Stimulated activated CD8-positive, alpha-beta memory T cell treated with anti-CD3 and anti-CD28 coated beads, Interleukin-15, amount 100 ng/mL, for 24 hours (primary cell): ENCODE results near the gene RPLP2.

ENCODE experiments used
- DNase-seq: peaks from one replicate; pipeline ENCODE4 v3.0.0-alpha.2; 2020; ENCODE audit warnings: low read depth

The RPLP2 gene

DNA sequence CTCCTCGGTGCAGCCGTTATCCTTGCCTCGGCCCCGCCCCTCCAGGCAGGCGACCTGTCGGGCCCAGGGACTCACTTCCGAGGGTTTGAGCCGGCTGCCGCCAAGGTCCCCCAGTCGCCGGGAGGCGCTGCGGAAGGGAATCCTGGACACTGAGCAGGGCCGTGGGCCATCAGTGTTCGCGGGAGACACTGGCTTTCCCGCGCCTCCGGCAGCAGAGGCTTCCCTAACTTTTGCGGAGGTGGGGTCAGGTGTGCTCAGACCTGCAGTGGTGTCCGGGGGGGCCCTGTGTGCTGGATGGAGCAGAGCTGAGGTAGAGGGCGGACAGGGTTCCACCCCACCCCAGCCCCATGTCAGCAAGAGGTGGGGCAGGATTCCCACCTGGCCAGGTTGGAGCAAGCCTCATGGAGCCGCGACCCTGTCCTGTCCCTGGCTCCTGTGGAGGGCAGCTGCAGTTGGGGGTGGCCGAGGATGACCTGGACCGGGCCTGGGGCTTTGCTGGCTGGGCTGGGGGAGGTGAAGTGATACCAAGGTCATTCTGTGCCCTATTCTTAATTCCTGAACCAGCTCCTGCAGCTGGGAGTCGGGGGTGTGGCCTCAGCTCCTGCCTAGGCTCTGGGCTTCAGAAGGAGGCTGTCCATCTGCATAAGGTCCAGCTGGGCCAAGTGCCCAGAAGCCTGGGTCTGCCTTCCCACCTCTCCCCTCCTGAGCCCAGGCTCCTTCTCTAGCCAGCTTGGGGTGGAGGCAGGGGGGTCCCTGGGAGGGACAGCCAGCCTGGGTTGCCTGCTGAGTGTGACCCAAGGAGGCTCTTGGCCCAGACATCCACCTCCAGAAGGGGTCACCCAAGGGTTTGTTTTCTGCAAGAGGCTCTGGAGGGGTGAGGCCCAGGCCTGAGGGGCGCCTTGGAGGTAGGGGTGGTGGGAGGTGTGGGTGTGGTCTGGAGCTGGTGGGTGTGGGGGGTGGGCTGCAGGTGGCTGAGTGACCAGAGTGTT is 41.3 kb downstream of the RPLP2 start:
- no peak for DNase-seq

- no peak for DNase-seq
Measured at GRCh38 chr11:852762-853161, 43.0 kb downstream of the RPLP2 start.

DNA sequence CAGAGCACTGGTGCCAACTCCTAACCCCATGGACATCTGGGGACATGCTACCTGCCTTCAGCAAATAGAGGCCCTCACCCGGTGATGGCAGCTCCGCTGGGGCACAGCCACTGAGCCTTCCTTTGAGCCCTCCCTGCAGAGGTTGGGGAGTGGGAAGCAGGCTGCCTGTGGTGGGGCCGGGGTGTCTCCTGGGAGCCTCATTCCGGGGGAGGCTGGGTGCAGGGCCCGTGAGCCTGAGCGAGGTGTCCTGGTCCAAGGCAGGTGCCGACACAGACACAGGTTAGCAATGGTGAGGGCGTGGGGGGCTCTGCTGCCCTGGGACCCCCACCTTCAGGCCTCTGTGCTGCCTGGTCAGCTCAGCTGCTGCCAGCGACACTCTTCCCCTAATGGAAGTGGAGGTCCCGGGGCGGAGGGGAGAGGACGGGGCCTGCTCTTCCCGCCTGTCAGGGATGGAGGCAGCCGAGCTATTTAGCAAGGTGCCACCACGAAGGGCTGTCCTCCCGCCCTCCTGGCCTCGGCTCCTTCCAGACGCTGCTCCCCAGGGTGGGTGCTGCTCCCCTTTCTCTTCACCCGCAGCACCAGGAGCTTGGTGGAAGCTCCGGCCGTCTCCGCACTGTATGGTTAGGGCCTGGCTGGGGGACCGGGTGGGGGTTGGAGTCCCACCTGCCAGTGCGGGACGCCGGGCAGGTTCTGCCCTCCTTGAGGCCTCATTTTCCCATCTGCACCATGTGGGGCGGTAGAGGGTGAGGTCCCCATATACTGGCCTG is 44.1 kb downstream of the RPLP2 start:
- DNase-seq = no peak

GRCh38 chr11:854601-855329 is 45.0 kb downstream of the RPLP2 start:
- no peak for DNase-seq

GRCh38 chr11:855330-855674 is 45.5 kb downstream of the RPLP2 start:
- no peak for DNase-seq

DNA sequence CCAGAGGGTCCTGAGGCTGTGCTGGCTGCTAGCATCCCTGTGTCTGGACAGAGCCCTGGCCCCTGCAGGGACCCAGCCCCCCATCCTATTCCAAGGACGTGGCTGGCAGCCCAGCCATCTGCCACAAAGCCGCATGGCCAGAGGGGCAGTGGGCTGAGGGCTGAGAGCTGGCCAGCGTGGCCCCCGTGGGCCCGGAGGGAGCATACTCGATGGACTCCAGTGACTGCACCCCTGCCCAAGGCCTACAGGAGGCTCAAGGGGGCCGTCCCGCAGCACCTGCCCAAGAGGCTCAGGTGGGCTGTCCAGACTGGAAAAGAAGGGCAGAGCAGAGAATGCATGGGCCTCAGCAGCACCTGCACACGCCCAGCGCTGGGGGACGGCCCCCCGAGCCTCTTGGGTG is 46.0 kb downstream of the RPLP2 start:
- no peak for DNase-seq

DNA sequence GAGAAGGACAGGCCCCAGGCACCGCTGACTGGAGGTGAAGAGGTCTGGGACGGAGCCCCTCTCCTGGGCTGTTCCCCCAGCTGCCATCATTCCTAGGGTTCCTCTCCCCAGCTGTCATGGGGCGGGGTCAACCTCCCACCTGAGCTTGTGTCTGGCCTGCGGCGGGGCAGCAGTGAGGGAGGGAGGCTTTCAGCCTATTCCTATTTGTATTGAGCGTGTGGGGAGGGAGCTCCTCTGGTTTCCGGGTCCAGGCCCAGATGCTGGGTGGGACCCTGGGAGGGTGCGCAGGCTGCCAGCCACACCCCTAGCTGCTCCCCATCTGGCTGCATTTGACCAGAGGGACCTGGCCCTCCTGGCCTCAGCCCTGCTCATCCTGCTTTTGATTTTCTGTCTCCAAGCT is 46.6 kb downstream of the RPLP2 start:
- DNase-seq = no peak

DNA sequence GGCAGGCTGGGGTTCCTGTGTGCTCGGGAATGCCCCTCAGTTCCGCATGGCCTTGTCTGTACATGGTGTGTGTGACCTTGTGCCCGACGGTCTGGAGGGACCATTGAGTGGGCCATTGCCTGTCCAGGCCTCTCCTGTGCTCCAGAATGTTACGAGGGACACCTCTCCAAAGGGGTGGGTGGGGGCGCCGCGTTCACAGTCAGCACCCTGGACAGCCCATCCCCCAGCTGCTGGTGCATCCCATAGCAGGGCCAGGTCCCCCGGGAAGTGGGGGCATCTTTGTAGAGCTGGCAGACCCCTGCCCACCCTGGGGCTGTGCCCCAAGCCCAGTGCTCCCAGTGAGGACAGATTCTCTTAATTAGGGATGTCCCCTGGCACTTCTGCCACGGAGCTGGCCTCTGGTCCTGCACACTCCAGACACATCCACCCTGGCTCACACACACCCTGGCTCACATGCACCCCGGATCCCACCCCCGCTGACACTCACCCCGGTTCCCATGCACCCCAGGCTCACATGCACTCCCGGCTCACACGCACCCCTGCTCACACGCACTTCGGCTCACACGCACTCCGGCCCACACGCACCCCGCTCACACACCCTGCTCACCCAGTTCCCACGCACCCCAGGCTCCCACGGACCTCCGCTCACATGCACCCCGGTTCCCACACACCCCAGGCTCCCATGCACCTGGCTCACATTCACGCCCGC is 48.4 kb downstream of the RPLP2 start:
- no peak for DNase-seq

- DNase-seq = no peak
Measured at GRCh38 chr11:858762-859339, 49.1 kb downstream of the RPLP2 start.

- DNase-seq = no peak
Measured at GRCh38 chr11:859394-860131, 49.8 kb downstream of the RPLP2 start.

DNA sequence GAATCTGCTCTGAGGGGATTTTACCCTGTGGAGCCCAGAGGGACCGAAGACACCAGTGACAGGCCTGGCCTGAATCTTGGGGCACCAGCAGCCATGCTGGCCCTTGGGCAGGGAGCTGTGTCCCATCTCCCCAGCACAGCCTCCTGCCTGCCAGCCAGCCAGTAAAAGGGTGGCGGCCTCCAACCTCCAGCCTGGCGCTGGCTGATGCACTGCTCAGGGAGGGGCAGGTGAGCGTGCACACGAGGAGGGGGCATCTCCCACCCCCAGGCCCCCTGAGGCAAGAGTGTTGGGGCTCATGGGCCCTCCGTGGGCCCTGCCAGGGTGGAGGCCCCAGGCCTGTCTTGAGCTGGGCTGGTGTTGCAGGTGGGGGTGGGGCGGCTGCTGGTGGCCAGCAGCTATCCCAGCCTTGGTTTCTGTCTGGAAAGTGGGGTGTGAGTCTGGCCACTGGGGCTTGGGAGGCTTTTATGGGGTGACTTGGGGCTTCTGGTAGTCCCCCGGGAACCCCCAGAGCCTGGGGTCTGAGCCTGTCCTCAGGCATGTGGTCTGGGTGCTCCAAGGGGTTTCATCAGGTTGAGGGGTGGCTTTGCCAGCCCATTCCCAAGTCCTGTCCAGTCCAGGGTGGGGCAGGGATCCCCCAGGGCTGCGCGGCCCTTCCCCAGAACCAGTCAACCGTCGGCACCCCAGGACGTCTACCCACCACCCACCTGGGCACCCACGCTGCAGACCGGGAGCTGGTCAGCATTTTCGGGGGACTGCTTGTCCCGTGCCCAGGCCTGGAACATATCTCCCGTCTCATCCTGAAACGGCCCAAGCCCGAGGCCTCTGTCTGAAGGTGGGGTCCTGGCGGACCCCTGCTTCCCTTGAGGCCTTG is 50.7 kb downstream of the RPLP2 start:
- no peak for DNase-seq

DNA sequence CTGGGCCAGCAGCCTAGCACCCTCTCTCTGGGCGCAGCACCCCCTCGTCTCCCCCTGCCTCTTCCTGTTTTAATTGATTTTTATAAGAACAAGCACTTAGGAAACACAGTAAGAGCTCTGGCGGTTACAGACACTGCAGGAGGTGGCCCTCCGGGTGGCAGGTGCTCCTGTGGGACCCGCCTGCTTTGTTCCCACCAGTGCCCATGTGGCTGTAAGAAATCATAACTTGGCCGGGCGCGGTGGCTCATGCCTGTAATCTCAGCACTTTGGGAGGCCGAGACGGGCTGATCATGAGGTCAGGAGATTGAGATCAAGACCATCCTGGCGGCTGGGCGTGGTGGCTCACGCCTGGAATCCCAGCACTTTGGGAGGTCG is 51.3 kb downstream of the RPLP2 start:
- no peak for DNase-seq

- no peak for DNase-seq
Measured at GRCh38 chr11:862081-862661, 52.4 kb downstream of the RPLP2 start.
